HepG2 (cell line): ENCODE results near the gene TRPC4AP.

Source experiments
- BRD4 ChIP-seq: sonication (generic); formaldehyde crosslinking; IDR thresholded peaks from 2 replicates; pipeline ENCODE4 v1.4.0; 2020; ENCODE audit warnings: missing genetic modification reagents
- MAFF ChIP-seq: IDR thresholded peaks from 2 replicates; pipeline ENCODE4 v1.6.1; 2011; ENCODE audit warnings: low read depth, low read length, improper control_type of control experiment
- POLR2AphosphoS5 ChIP-seq: IDR thresholded peaks from 2 replicates; pipeline ENCODE4 v1.6.1; 2012; ENCODE audit warnings: low read depth, low read length
- SAP130 ChIP-seq: IDR thresholded peaks from 2 replicates; pipeline ENCODE4 v1.6.1; 2016; ENCODE audit warnings: low read depth
- TBP ChIP-seq: sonication (generic); formaldehyde crosslinking; IDR thresholded peaks from 2 replicates; pipeline ENCODE4 v1.5.0; 2020; ENCODE audit warnings: missing genetic modification reagents
- TCF7 ChIP-seq: sonication (generic); IDR thresholded peaks from 2 replicates; pipeline ENCODE4 v1.6.1; 2016; ENCODE audit warnings: antibody characterized with exemption, low read depth

GRCh38 chr20:35040646-35041045 is 52.0 kb downstream of the TRPC4AP start:
- TF ChIP-seq TBP (CRISPR knock-in tag), result no peak
- TF ChIP-seq TCF7, result no peak
- TF ChIP-seq POLR2AphosphoS5, result no peak
- no peak for TF ChIP-seq BRD4 (CRISPR knock-in tag)
- TF ChIP-seq SAP130 (CRISPR knock-in tag), result no peak
- TF ChIP-seq MAFF, result no peak
